Endodermal cell (in vitro differentiated cells): Measurements from ENCODE around the gene PI4KB. TPM values are rescaled to one million over a fixed set of nuclear protein-coding genes. Genes with fewer than 3 reads are reported as not detected.

Source experiments
- DNase-seq: peaks from one replicate; pipeline ENCODE4 v3.0.0-alpha.2; 2017
- H3K27ac ChIP-seq: 2 replicates; pipeline ENCODE4 v1.5.1; 2013; ENCODE audit warnings: mild to moderate bottlenecking, low read depth, low read length, moderate library complexity
- H3K27me3 ChIP-seq: 2 replicates; pipeline ENCODE4 v1.6.1; 2013; ENCODE audit warnings: mild to moderate bottlenecking, low read length, moderate library complexity; ENCODE audit not compliant: insufficient read depth, control insufficient read depth, poor library complexity, severe bottlenecking
- H3K36me3 ChIP-seq: 2 replicates; pipeline ENCODE4 v1.7.0; 2013; ENCODE audit warnings: mild to moderate bottlenecking, low read length, moderate library complexity; ENCODE audit not compliant: control insufficient read depth, insufficient read depth
- H3K4me1 ChIP-seq: one replicate; pipeline ENCODE4 v1.7.0; 2013; ENCODE audit warnings: low read length; ENCODE audit not compliant: control insufficient read depth, insufficient read depth
- H3K4me3 ChIP-seq: 2 replicates; pipeline ENCODE4 v1.5.1; 2013; ENCODE audit warnings: mild to moderate bottlenecking, low read length, moderate library complexity
- H3K9ac ChIP-seq: 2 replicates; pipeline ENCODE4 v1.6.1; 2013; ENCODE audit warnings: mild to moderate bottlenecking, low read length, moderate library complexity; ENCODE audit not compliant: poor library complexity, severe bottlenecking; ENCODE audit errors: extremely low read depth
- H3K9me3 ChIP-seq: 2 replicates; pipeline ENCODE4 v1.6.1; 2013; ENCODE audit warnings: mild to moderate bottlenecking, low read length, moderate library complexity; ENCODE audit not compliant: control insufficient read depth
- H3K27ac Mint-ChIP-seq: 2 replicates; pipeline ENCODE4 v1.8.0; 2020; ENCODE audit warnings: mixed read lengths
- H3K27me3 Mint-ChIP-seq: 2 replicates; pipeline ENCODE4 v1.8.0; 2021; ENCODE audit warnings: mild to moderate bottlenecking, mixed read lengths; ENCODE audit not compliant: insufficient read depth
- H3K36me3 Mint-ChIP-seq: 2 replicates; pipeline ENCODE4 v1.8.0; 2020; ENCODE audit warnings: low read depth, mixed read lengths
- H3K4me1 Mint-ChIP-seq: 2 replicates; pipeline ENCODE4 v1.8.0; 2020; ENCODE audit warnings: mixed read lengths
- H3K4me3 Mint-ChIP-seq: 2 replicates; pipeline ENCODE4 v1.8.0; 2020; ENCODE audit warnings: mild to moderate bottlenecking, moderate library complexity, mixed read lengths
- H3K9me3 Mint-ChIP-seq: 2 replicates; pipeline ENCODE4 v1.8.0; 2020; ENCODE audit warnings: mild to moderate bottlenecking, mixed read lengths
- WGBS, 2 experiments: methylation state at CpG; one replicate each; pipeline versions ENCODE4 v1.1.5 to v1.1.7; 2013; ENCODE audit warnings: missing lambda C conversion rate in 2 of 2, mixed read lengths in 1 of 2; ENCODE audit not compliant: insufficient coverage in 1 of 2, insufficient read length in 1 of 2; 5-methylcytosine and 5-hydroxymethylcytosine counted together
- total RNA-seq, 2 donors: library from RNA; stranded (reverse); fragmentation: NEBNext Ultra II Directional in 1 of 2; extraction: Animal tissue kit (Norgen Biotek cat#: 25700) in 1 of 2; gene quantifications; 2 replicates in 1 of 2; 3 replicates in 1 of 2; pipeline ENCODE4 v1.2.1, GENCODE V29; 2021
- TF ChIP-seq, protein P1 (sequence below): fragments of 200-600 bp; sonication (generic); conservative IDR thresholded peaks from 2 replicates; pipeline ENCODE4 v1.5.0; 2021; ENCODE audit warnings: antibody characterized with exemption, mild to moderate bottlenecking

Gene PI4KB
- total RNA-seq, 2 donors from 2014 or later: 34.3 to 37.5 TPM

DNA sequence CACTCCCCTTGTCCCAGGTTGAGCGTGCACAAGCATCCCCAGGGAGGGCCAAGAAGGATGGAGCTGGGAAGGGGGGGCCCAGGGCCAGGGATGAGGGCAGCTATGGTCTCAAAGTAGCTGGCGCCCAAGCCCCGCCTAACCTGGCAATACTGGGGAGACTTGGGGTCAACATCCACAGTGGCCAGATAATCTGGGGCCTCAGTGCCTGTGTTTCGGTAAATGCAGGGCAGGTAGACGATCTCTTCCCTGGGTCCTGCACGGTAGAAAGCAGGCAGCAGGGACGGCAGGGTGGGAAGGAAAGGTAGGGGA is 42.0 kb upstream of the PI4KB start:
- TF ChIP-seq, protein P1, sequence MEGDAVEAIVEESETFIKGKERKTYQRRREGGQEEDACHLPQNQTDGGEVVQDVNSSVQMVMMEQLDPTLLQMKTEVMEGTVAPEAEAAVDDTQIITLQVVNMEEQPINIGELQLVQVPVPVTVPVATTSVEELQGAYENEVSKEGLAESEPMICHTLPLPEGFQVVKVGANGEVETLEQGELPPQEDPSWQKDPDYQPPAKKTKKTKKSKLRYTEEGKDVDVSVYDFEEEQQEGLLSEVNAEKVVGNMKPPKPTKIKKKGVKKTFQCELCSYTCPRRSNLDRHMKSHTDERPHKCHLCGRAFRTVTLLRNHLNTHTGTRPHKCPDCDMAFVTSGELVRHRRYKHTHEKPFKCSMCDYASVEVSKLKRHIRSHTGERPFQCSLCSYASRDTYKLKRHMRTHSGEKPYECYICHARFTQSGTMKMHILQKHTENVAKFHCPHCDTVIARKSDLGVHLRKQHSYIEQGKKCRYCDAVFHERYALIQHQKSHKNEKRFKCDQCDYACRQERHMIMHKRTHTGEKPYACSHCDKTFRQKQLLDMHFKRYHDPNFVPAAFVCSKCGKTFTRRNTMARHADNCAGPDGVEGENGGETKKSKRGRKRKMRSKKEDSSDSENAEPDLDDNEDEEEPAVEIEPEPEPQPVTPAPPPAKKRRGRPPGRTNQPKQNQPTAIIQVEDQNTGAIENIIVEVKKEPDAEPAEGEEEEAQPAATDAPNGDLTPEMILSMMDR: no peak
- 92 to 93% methylated on average over 6 to 7 of the region's 7 CpGs for WGBS, 2 experiments
- H3K27ac ChIP-seq: no peak overlapping the region
- no peak for DNase-seq
- no peak overlapping the region for H3K9ac ChIP-seq
- H3K4me1 Mint-ChIP-seq: peaks cover 12% of the 10 kb centered on the region
- no peaks in the 10 kb centered on the region for H3K27me3 ChIP-seq
- H3K4me3 Mint-ChIP-seq: no peak overlapping the region
- H3K4me1 ChIP-seq: peaks cover 6% of the 10 kb centered on the region
- H3K9me3 Mint-ChIP-seq: no peaks in the 10 kb centered on the region
- no peak overlapping the region for H3K4me3 ChIP-seq
- no peaks in the 10 kb centered on the region for H3K36me3 ChIP-seq
- H3K9me3 ChIP-seq: no peaks in the 10 kb centered on the region
- H3K36me3 Mint-ChIP-seq: peaks cover 20% of the 10 kb centered on the region
- no peak overlapping the region for H3K27ac Mint-ChIP-seq
- H3K27me3 Mint-ChIP-seq: no peaks in the 10 kb centered on the region

DNA sequence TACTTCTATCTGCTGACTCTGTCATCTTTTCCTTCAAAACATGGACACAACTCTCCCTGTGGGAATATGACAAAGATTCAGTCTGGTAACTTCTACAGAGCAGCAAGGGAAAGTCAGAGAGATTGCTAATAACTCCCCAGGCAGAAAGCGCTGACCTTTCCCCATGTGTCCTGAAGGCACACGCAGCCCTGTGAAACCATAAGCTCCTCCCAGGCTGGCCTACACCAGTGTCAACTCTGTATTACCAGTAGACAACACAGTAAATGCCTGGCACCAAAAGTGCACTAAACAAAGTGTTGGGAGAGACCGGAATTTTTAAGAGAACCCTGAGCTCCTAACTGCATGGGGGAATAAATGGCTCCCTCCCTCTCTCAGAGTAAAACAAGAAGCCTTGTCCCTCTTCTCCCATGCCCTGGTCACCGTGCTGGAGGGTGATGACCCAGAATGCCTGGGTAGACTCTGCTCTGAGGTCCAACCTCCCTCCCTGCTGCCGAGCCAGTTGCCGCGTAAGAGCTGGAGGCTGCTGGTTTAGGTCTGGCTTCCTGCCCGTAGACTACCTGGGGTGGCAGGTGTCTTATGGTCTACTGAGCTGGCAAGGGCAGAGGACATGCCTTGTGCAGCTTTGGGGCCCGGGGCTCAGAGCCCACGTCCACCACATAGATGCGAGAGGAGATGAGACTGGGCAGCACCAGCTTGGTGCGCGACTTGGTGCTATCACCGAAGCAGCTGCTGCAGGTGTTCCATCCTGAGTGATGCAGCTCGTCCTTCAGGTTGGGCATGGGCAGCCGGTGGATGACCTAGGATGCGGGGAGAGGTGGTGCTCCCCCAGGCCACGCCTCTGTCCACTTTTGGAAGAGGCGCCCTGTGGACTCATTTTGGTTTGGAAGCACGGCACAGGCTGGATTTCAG is 41.4 kb upstream of the PI4KB start:
- no peak overlapping the region for H3K4me3 ChIP-seq
- Mint-ChIP-seq H3K27ac (no peak overlapping the region), H3K36me3 (peaks cover 26% of the 10 kb centered on the region), H3K4me1 (peaks cover 12% of the 10 kb centered on the region), H3K4me3 (no peak overlapping the region), H3K27me3 (no peaks in the 10 kb centered on the region), H3K9me3 (peaks cover 2% of the 10 kb centered on the region)
- no peak overlapping the region for H3K27ac ChIP-seq
- no peaks in the 10 kb centered on the region for H3K9me3 ChIP-seq
- H3K9ac ChIP-seq: no peak overlapping the region
- TF ChIP-seq, protein P1: no peak
- no peaks in the 10 kb centered on the region for H3K36me3 ChIP-seq
- DNase-seq: no peak
- no peaks in the 10 kb centered on the region for H3K27me3 ChIP-seq
- 88 to 91% methylated on average over 10 to 20 of the region's 20 CpGs for WGBS, 2 experiments
- peaks cover 6% of the 10 kb centered on the region for H3K4me1 ChIP-seq

DNA sequence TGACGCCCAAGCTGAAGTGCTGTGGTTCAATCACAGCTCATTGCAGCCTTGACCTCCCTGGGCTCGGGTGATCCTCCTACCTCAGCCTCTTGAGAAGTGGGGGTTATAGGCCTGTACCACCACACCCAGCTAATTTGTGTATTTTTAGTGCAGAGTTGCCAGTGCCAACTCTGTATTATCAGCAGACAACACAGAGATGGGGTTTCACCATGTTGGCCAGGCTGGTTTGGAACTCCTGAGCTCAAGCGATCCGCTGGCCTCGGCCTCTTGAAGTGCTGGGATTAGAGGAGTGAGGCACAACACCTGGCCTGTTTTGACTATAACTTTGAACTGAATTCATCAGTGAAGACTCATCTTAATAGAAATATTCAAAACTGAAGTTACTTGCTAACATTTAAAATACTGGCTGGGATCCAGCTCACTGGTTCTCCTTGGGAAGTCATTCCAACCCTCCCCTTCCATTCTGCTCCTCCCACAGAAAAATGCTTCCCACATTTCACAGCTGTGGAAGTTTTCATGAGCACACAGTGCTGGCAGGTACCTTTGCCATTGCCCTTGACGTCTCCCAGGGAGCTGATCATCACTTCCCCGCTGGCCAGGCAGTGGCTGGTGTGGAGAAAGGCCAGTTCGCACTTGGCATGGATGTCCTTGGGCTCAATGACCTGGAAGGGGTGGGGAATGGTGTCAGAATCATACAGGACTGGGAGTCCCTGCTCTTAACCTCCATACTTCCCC is 40.6 kb upstream of the PI4KB start:
- no peak overlapping the region for H3K4me3 ChIP-seq
- peaks cover 6% of the 10 kb centered on the region for H3K4me1 ChIP-seq
- Mint-ChIP-seq H3K4me1 (peaks cover 10% of the 10 kb centered on the region), H3K27me3 (no peaks in the 10 kb centered on the region), H3K36me3 (peaks cover 35% of the 10 kb centered on the region), H3K9me3 (peaks cover 10% of the 10 kb centered on the region), H3K27ac (no peak overlapping the region), H3K4me3 (no peak overlapping the region)
- no peak for DNase-seq
- TF ChIP-seq, protein P1: no peak
- H3K27ac ChIP-seq: no peak overlapping the region
- WGBS, 2 experiments: 88 to 95% methylated on average over 5 to 8 of the region's 8 CpGs
- H3K36me3 ChIP-seq: no peaks in the 10 kb centered on the region
- H3K9me3 ChIP-seq: peaks cover 5% of the 10 kb centered on the region
- no peak overlapping the region for H3K9ac ChIP-seq
- H3K27me3 ChIP-seq: no peaks in the 10 kb centered on the region
